ENCODE measurements around the gene DCHS1.

GRCh38 chr11:6657346-6657745 is 1.7 kb upstream of the DCHS1 start:
- TF ChIP-seq CTCF (IDR thresholded peaks at IDR 0.05; ENCODE audit: low read depth, low read length, missing input control) = no peak
- no peak for TF ChIP-seq HNF4A (conservative IDR thresholded peaks at IDR 0.05)
- TF ChIP-seq MAX (IDR thresholded peaks at IDR 0.05) = no peak
